HepG2 (cell line): ENCODE results near the gene SMARCA4. TPM values are rescaled to one million over a fixed set of nuclear protein-coding genes. Genes with fewer than 3 reads are reported as not detected.

Experiments used
- ATAC-seq: fragments of 200-7000 bp; cut with Tn5 transposase; 3 replicates; pipeline ENCODE4 v1.9.1; 2020; ENCODE audit warnings: mild to moderate bottlenecking, moderate library complexity
- BruUV-seq: library from RNA; stranded (reverse); fragments of 400-500 nt; replicated peaks from 2 replicates; lab custom pipeline; 2021; lab: Mats Ljungman, UMichigan
- CTCF ChIA-PET: fragments of 300-600 bp; formaldehyde crosslinking; extraction: SDS; loops from one replicate; lab custom pipeline; 2021; ENCODE audit warnings: low total read pairs, inconsistent platforms, low intra/inter-chr PET ratio; lab: Yijun Ruan, JAX
- POLR2A ChIA-PET: fragments of 350-600 bp; sonication (Branson Sonifier 250); formaldehyde crosslinking; loops from one replicate; lab custom pipeline; 2020; ENCODE audit warnings: antibody characterized with exemption, inconsistent platforms; lab: Yijun Ruan, JAX
- DNase-seq: peaks from one replicate; pipeline ENCODE4 v3.0.0-alpha.2; 2015; ENCODE audit warnings: low spot score
- FAIRE-seq: peaks from 3 replicates; lab custom pipeline; 2011; peaks lifted over from hg19 to GRCh38; lab: Jason Lieb, UNC
- H2AFZ ChIP-seq: one replicate; pipeline ENCODE4 v1.6.1; 2011; ENCODE audit warnings: low read length, inconsistent platforms
- H3K27ac ChIP-seq: fragments of 300-600 bp; 3 replicates; pipeline ENCODE4 v1.8.0; 2011; ENCODE audit warnings: mixed run types, mild to moderate bottlenecking, mixed read lengths, low read length, inconsistent platforms; ENCODE audit not compliant: insufficient read depth; ENCODE audit errors: extremely low read length
- H3K27me3 ChIP-seq, 2 experiments: fragments of 200-600 bp in 1 of 2; 2 replicates in 1 of 2; 3 replicates in 1 of 2; pipeline versions ENCODE4 v1.6.0 to v1.8.0; 2011; ENCODE audit warnings: low read length in 2 of 2, mild to moderate bottlenecking in 2 of 2, moderate library complexity in 2 of 2, inconsistent platforms in 1 of 2; ENCODE audit not compliant: insufficient read depth in 2 of 2, control insufficient read depth in 1 of 2
- H3K36me3 ChIP-seq, 2 experiments: fragments of 200-600 bp in 1 of 2; replicated peaks in 1 of 2; 2 replicates in 1 of 2; 3 replicates in 1 of 2; pipeline versions ENCODE4 v1.5.1 to v1.8.0; 2011; ENCODE audit warnings: low read length in 2 of 2, inconsistent platforms in 1 of 2; ENCODE audit not compliant: insufficient read depth in 2 of 2, control insufficient read depth in 1 of 2
- H3K4me1 ChIP-seq: 2 replicates; pipeline ENCODE4 v1.5.1; 2012; ENCODE audit warnings: low read length, inconsistent platforms; ENCODE audit not compliant: insufficient read depth
- H3K4me2 ChIP-seq: 2 replicates; pipeline ENCODE4 v1.6.0; 2011; ENCODE audit warnings: low read depth, low read length, inconsistent platforms
- H3K4me3 ChIP-seq, 3 experiments: fragments of 200-600 bp in 1 of 3; sonication (generic), shearing (Covaris generic) in 1 of 3; replicated peaks in 1 of 3; 2 replicates each; pipeline ENCODE4 v1.5.1; 2011 to 2016; ENCODE audit warnings: low read length in 3 of 3, inconsistent platforms in 2 of 3, low read depth in 2 of 3, mild to moderate bottlenecking in 2 of 3, control low read depth in 1 of 3, mixed read lengths in 1 of 3; ENCODE audit not compliant: insufficient read depth in 1 of 3
- H3K79me2 ChIP-seq: one replicate; pipeline ENCODE4 v1.6.1; 2011; ENCODE audit warnings: low read length, inconsistent platforms; ENCODE audit not compliant: insufficient read depth
- H3K9ac ChIP-seq: 2 replicates; pipeline ENCODE4 v1.6.0; 2011; ENCODE audit warnings: mild to moderate bottlenecking, low read depth, low read length, inconsistent platforms; ENCODE audit not compliant: insufficient read depth
- H3K9me3 ChIP-seq: 2 replicates; pipeline ENCODE4 v1.5.1; 2012; ENCODE audit warnings: mild to moderate bottlenecking, low read length
- H4K20me1 ChIP-seq: 2 replicates; pipeline ENCODE4 v1.6.0; 2011; ENCODE audit warnings: inconsistent platforms, mild to moderate bottlenecking, low read length, moderate library complexity; ENCODE audit not compliant: insufficient read depth
- ONECUT2 ChIP-seq: sonication (generic); formaldehyde crosslinking; IDR thresholded peaks from 2 replicates; pipeline ENCODE4 v1.4.0; 2020; ENCODE audit warnings: missing genetic modification reagents
- REXO4 ChIP-seq: sonication (generic); formaldehyde crosslinking; IDR thresholded peaks from 2 replicates; pipeline ENCODE4 v1.8.0; 2022; ENCODE audit warnings: missing genetic modification reagents, mild to moderate bottlenecking, borderline replicate concordance
- RNF2 ChIP-seq: fragments of 450-650 bp; conservative IDR thresholded peaks from 2 replicates; pipeline ENCODE4 v1.6.1; 2016; ENCODE audit warnings: low read depth
- SMYD3 ChIP-seq: sonication (generic); formaldehyde crosslinking; IDR thresholded peaks from 2 replicates; pipeline ENCODE4 v1.8.1; 2023; ENCODE audit warnings: mild to moderate bottlenecking, missing genetic modification reagents
- SRF ChIP-seq: IDR thresholded peaks from 2 replicates; pipeline ENCODE4 v1.6.1; 2011; ENCODE audit warnings: mild to moderate bottlenecking, low read depth, low read length, moderate library complexity
- TAF1 ChIP-seq: sonication (generic); formaldehyde crosslinking; IDR thresholded peaks from 2 replicates; pipeline ENCODE4 v1.4.0; 2020; ENCODE audit warnings: missing genetic modification reagents
- XRCC5 ChIP-seq: fragments of 200-400 bp; formaldehyde crosslinking; optimal IDR thresholded peaks from 2 replicates; pipeline ENCODE3; 2017; ENCODE audit warnings: mild to moderate bottlenecking, low read length
- ZNF547 ChIP-seq: sonication (generic); formaldehyde crosslinking; IDR thresholded peaks from 2 replicates; pipeline ENCODE4 v1.5.1; 2020; ENCODE audit warnings: mild to moderate bottlenecking, missing genetic modification reagents
- ZNF644 ChIP-seq: IDR thresholded peaks from 2 replicates; pipeline ENCODE4 v1.6.1; 2016; ENCODE audit warnings: low read depth
- ZNF687 ChIP-seq: sonication (generic); formaldehyde crosslinking; IDR thresholded peaks from 2 replicates; pipeline ENCODE4 v1.5.1; 2020; ENCODE audit warnings: mild to moderate bottlenecking, missing genetic modification reagents, moderate library complexity
- ZXDC ChIP-seq: sonication (generic); formaldehyde crosslinking; IDR thresholded peaks from 2 replicates; pipeline ENCODE4 v1.5.0; 2020; ENCODE audit warnings: mild to moderate bottlenecking, missing genetic modification reagents
- WGBS: methylation state at CpG from one replicate; pipeline ENCODE4 v1.1.6; 2017; ENCODE audit warnings: low lambda C conversion rate; 5-methylcytosine and 5-hydroxymethylcytosine counted together
- in situ Hi-C: cut with HindIII; loops from 2 replicates; pipeline ENCODE4 v1.10.0; 2017; ENCODE audit warnings: low pct_unique_long_range_greater_than_20kb; ENCODE audit not compliant: extremely low pct_ligation_motif_present
- intact Hi-C: fragments of 100-400 bp; cut with micrococcal nuclease; formaldehyde crosslinking; loops from one replicate; pipeline ENCODE4 v1.10.0; 2022; ENCODE audit not compliant: unreplicated experiment
- polyA plus RNA-seq, 8 experiments: library from polyadenylated mRNA; depleted of rRNA in 3 of 8; stranded (reverse) in 7 of 8; unstranded in 1 of 8; fragments of >200 nt; fragmentation: Illumina TruSeq in 4 of 8; extraction: Trizol in 4 of 8; gene quantifications; 2 replicates each; pipeline versions ENCODE4 v1.2.1 to v1.2.3, GENCODE V29; 2011 to 2016; ENCODE audit warnings: low read depth in 4 of 8, missing spikeins in 1 of 8, mixed read lengths in 1 of 8; ENCODE audit not compliant: insufficient read depth in 1 of 8
- total RNA-seq, 5 experiments: library from RNA; depleted of rRNA; stranded (reverse); fragments of >200 nt; fragmentation: Illumina TruSeq; extraction: Trizol; gene quantifications; 2 replicates each; pipeline ENCODE4 v1.2.3, GENCODE V29; 2016; ENCODE audit warnings: low read depth in 1 of 5

The SMARCA4 gene
- total and polyA plus RNA-seq, 2 of the 13 experiments (the other 11 are each of a cell fraction or from before 2014, with no cell fraction given) = 25.4 to 45.9 TPM

- in situ Hi-C loops = no loop called here
Measured at GRCh38 chr19:11047866-11048265, 87.0 kb downstream of the SMARCA4 start.

GRCh38 chr19:11050323-11051114, 89.7 kb downstream of the SMARCA4 start:
- 94% methylated on average over 9 of the region's 9 CpGs for WGBS
- Histone ChIP-seq H3K9me3 (no peaks in the 10 kb centered on the region), H3K9ac (no peak overlapping the region), H3K79me2 (no peaks in the 10 kb centered on the region), H3K4me1 (peaks cover 10% of the 10 kb centered on the region), H3K4me3 (no peak overlapping the region), H3K4me2 (no peak overlapping the region), H3K27ac (no peak overlapping the region), H2AFZ (no peak overlapping the region), H3K36me3 (peaks cover 13 to 27% of the 10 kb centered on the region in 2 experiments; a peak in 4 of 5 replicates), H3K27me3 (no peaks in the 10 kb centered on the region), H4K20me1 (no peaks in the 10 kb centered on the region)
- ATAC-seq (peak; percentile 25; the same call in 1 of the 3 replicates), DNase-seq (no peak), FAIRE-seq (no peak)
- intact Hi-C loops (no loop called here), in situ Hi-C loops (no loop called here)
- ChIA-PET POLR2A (no interaction called here), CTCF (no interaction called here)
- no TSS peak for BruUV-seq
- TF ChIP-seq REXO4 = no peak
- no peak for TF ChIP-seq ZNF687 (CRISPR knock-in tag)
- TF ChIP-seq TAF1 (CRISPR knock-in tag) = no peak
- no peak for TF ChIP-seq XRCC5
- TF ChIP-seq ZXDC = no peak
- no peak for TF ChIP-seq SMYD3 (CRISPR knock-in tag)
- TF ChIP-seq SRF = no peak

More at GRCh38 chr19:11047866-11048265, 87.0 kb downstream of the SMARCA4 start:
- Histone ChIP-seq H3K27ac (no peak overlapping the region), H3K9ac (no peak overlapping the region), H3K4me3 (no peak overlapping the region), H4K20me1 (no peaks in the 10 kb centered on the region), H3K4me2 (no peak overlapping the region), H3K79me2 (no peaks in the 10 kb centered on the region), H3K4me1 (no peaks in the 10 kb centered on the region), H2AFZ (no peak overlapping the region), H3K9me3 (no peaks in the 10 kb centered on the region), H3K36me3 (peaks cover 8 to 30% of the 10 kb centered on the region in 2 experiments; a peak in 4 of 5 replicates), H3K27me3 (no peaks in the 10 kb centered on the region)
- no TSS peak for BruUV-seq
- ATAC-seq (no peak), FAIRE-seq (no peak), DNase-seq (no peak)
- intact Hi-C loops = no loop called here
- WGBS = 97% methylated on average over 4 of the region's 4 CpGs
- POLR2A ChIA-PET = no interaction called here
- no peak for TF ChIP-seq ZNF644 (CRISPR knock-in tag)
- no peak for TF ChIP-seq ONECUT2
- TF ChIP-seq RNF2 = no peak
- TF ChIP-seq ZNF547 (CRISPR knock-in tag) = no peak
- CTCF ChIA-PET = no interaction called here
